ENCODE results near the gene HSBP1L1.

The HSBP1L1 gene

GRCh38 chr18:79928563-79928960, 35.9 kb upstream of the HSBP1L1 start:
- Histone ChIP-seq H2AK5ac (ENCODE audit: low read length) (no peak overlapping the region), H3K18ac (ENCODE audit: low read length) (no peak overlapping the region), H2BK120ac (ENCODE audit: low read depth, low read length) (no peak overlapping the region), H2BK15ac (replicated peaks; ENCODE audit: low read depth) (no peak overlapping the region), H3K4me1 (ENCODE audit: control insufficient read depth, low read depth, low read length) (no peaks in the 10 kb centered on the region), H2BK5ac (ENCODE audit: low read length) (no peak overlapping the region), H4K5ac (ENCODE audit: low read length) (no peak overlapping the region), H4K8ac (ENCODE audit: low read depth, low read length) (no peak overlapping the region), H3K9ac (ENCODE audit: low read length) (no peak overlapping the region), H3K56ac (ENCODE audit: low read length) (no peak overlapping the region), H3K23ac (ENCODE audit: low read length) (no peak overlapping the region), H3K4ac (ENCODE audit: low read depth, low read length) (no peak overlapping the region), H3K4me2 (ENCODE audit: low read length) (no peak overlapping the region), H3K4me3 (ENCODE audit: low read length) (no peak overlapping the region), H3K79me2 (ENCODE audit: control insufficient read depth, insufficient read depth, low read length) (no peaks in the 10 kb centered on the region), H3K36me3 (ENCODE audit: control insufficient read depth, insufficient read depth, low read length) (no peaks in the 10 kb centered on the region), H3K79me1 (ENCODE audit: low read length) (no peaks in the 10 kb centered on the region), H3K27ac (ENCODE audit: low read depth, low read length) (no peak overlapping the region), H3K27me3 (ENCODE audit: insufficient read depth, low read length, poor library complexity) (no peaks in the 10 kb centered on the region)
- WGBS (ENCODE audit: extremely low coverage, insufficient coverage, low lambda C conversion rate) = no CpG with 5 or more reads among the region's 9 CpGs
- DNase-seq = no peak

- Histone ChIP-seq H3K36me3 (ENCODE audit: control insufficient read depth, insufficient read depth, low read length) (no peaks in the 10 kb centered on the region), H2AK5ac (ENCODE audit: low read length) (no peak overlapping the region), H2BK5ac (ENCODE audit: low read length) (no peak overlapping the region), H3K56ac (ENCODE audit: low read length) (no peak overlapping the region), H4K8ac (ENCODE audit: low read depth, low read length) (no peak overlapping the region), H3K79me1 (ENCODE audit: low read length) (no peaks in the 10 kb centered on the region), H3K18ac (ENCODE audit: low read length) (no peak overlapping the region), H3K4me3 (ENCODE audit: low read length) (no peak overlapping the region), H3K79me2 (ENCODE audit: control insufficient read depth, insufficient read depth, low read length) (no peaks in the 10 kb centered on the region), H4K5ac (ENCODE audit: low read length) (no peak overlapping the region), H3K27me3 (ENCODE audit: insufficient read depth, low read length, poor library complexity) (no peaks in the 10 kb centered on the region), H2BK15ac (replicated peaks; ENCODE audit: low read depth) (no peak overlapping the region), H3K4me1 (ENCODE audit: control insufficient read depth, low read depth, low read length) (no peaks in the 10 kb centered on the region), H3K4ac (ENCODE audit: low read depth, low read length) (no peak overlapping the region), H3K23ac (ENCODE audit: low read length) (no peak overlapping the region), H3K9ac (ENCODE audit: low read length) (no peak overlapping the region), H3K27ac (ENCODE audit: low read depth, low read length) (no peak overlapping the region), H2BK120ac (ENCODE audit: low read depth, low read length) (no peak overlapping the region), H3K4me2 (ENCODE audit: low read length) (no peak overlapping the region)
- DNase-seq = no peak
- no CpG with 5 or more reads among the region's 2 CpGs for WGBS (ENCODE audit: extremely low coverage, insufficient coverage, low lambda C conversion rate)
Observed at GRCh38 chr18:79930020-79930642, 34.3 kb upstream of the HSBP1L1 start.

GRCh38 chr18:79931475-79931874, 33.0 kb upstream of the HSBP1L1 start:
- H2BK15ac ChIP-seq (replicated peaks; ENCODE audit: low read depth) = no peak overlapping the region
- no peak overlapping the region for H4K8ac ChIP-seq (ENCODE audit: low read depth, low read length)
- no peak overlapping the region for H3K27ac ChIP-seq (ENCODE audit: low read depth, low read length)
- H3K4ac ChIP-seq (ENCODE audit: low read depth, low read length) = no peak overlapping the region
- WGBS (ENCODE audit: extremely low coverage, insufficient coverage, low lambda C conversion rate) = no CpG with 5 or more reads among the region's 2 CpGs
- no peaks in the 10 kb centered on the region for H3K36me3 ChIP-seq (ENCODE audit: control insufficient read depth, insufficient read depth, low read length)
- H3K23ac ChIP-seq (ENCODE audit: low read length) = no peak overlapping the region
- H3K4me3 ChIP-seq (ENCODE audit: low read length) = no peak overlapping the region
- no peak overlapping the region for H3K18ac ChIP-seq (ENCODE audit: low read length)
- no peaks in the 10 kb centered on the region for H3K79me2 ChIP-seq (ENCODE audit: control insufficient read depth, insufficient read depth, low read length)
- H3K9ac ChIP-seq (ENCODE audit: low read length) = no peak overlapping the region
- no peak overlapping the region for H3K4me2 ChIP-seq (ENCODE audit: low read length)
- H3K4me1 ChIP-seq (ENCODE audit: control insufficient read depth, low read depth, low read length) = no peaks in the 10 kb centered on the region
- no peak for DNase-seq
- H2BK120ac ChIP-seq (ENCODE audit: low read depth, low read length) = no peak overlapping the region
- H4K5ac ChIP-seq (ENCODE audit: low read length) = no peak overlapping the region
- H3K56ac ChIP-seq (ENCODE audit: low read length) = no peak overlapping the region
- H2BK5ac ChIP-seq (ENCODE audit: low read length) = no peak overlapping the region
- no peaks in the 10 kb centered on the region for H3K79me1 ChIP-seq (ENCODE audit: low read length)
- no peak overlapping the region for H2AK5ac ChIP-seq (ENCODE audit: low read length)
- no peaks in the 10 kb centered on the region for H3K27me3 ChIP-seq (ENCODE audit: insufficient read depth, low read length, poor library complexity)

- Histone ChIP-seq H3K4me2 (ENCODE audit: low read length) (no peak overlapping the region), H4K8ac (ENCODE audit: low read depth, low read length) (no peak overlapping the region), H2BK120ac (ENCODE audit: low read depth, low read length) (no peak overlapping the region), H3K36me3 (ENCODE audit: control insufficient read depth, insufficient read depth, low read length) (no peaks in the 10 kb centered on the region), H3K27ac (ENCODE audit: low read depth, low read length) (no peak overlapping the region), H3K4me3 (ENCODE audit: low read length) (no peak overlapping the region), H3K4ac (ENCODE audit: low read depth, low read length) (no peak overlapping the region), H4K5ac (ENCODE audit: low read length) (no peak overlapping the region), H3K79me1 (ENCODE audit: low read length) (no peaks in the 10 kb centered on the region), H3K56ac (ENCODE audit: low read length) (no peak overlapping the region), H2AK5ac (ENCODE audit: low read length) (no peak overlapping the region), H3K23ac (ENCODE audit: low read length) (no peak overlapping the region), H3K4me1 (ENCODE audit: control insufficient read depth, low read depth, low read length) (no peaks in the 10 kb centered on the region), H2BK15ac (replicated peaks; ENCODE audit: low read depth) (no peak overlapping the region), H3K18ac (ENCODE audit: low read length) (no peak overlapping the region), H3K27me3 (ENCODE audit: insufficient read depth, low read length, poor library complexity) (no peaks in the 10 kb centered on the region), H3K9ac (ENCODE audit: low read length) (no peak overlapping the region), H3K79me2 (ENCODE audit: control insufficient read depth, insufficient read depth, low read length) (no peaks in the 10 kb centered on the region), H2BK5ac (ENCODE audit: low read length) (no peak overlapping the region)
- DNase-seq = no peak
- WGBS (ENCODE audit: extremely low coverage, insufficient coverage, low lambda C conversion rate) = 100% methylated on average over 1 of the region's 3 CpGs
Observed at GRCh38 chr18:79932907-79933306, 31.5 kb upstream of the HSBP1L1 start.

- H3K36me3 ChIP-seq (ENCODE audit: control insufficient read depth, insufficient read depth, low read length) = no peaks in the 10 kb centered on the region
Observed at GRCh38 chr18:79933765-79934164, 30.7 kb upstream of the HSBP1L1 start.

More at GRCh38 chr18:79933765-79934164, 30.7 kb upstream of the HSBP1L1 start:
- Histone ChIP-seq H4K8ac (ENCODE audit: low read depth, low read length) (no peak overlapping the region), H3K79me2 (ENCODE audit: control insufficient read depth, insufficient read depth, low read length) (no peaks in the 10 kb centered on the region), H3K4me2 (ENCODE audit: low read length) (no peak overlapping the region), H3K4me3 (ENCODE audit: low read length) (no peak overlapping the region), H3K79me1 (ENCODE audit: low read length) (no peaks in the 10 kb centered on the region), H2BK15ac (replicated peaks; ENCODE audit: low read depth) (no peak overlapping the region), H3K27me3 (ENCODE audit: insufficient read depth, low read length, poor library complexity) (no peaks in the 10 kb centered on the region), H3K23ac (ENCODE audit: low read length) (no peak overlapping the region), H3K9ac (ENCODE audit: low read length) (no peak overlapping the region), H3K27ac (ENCODE audit: low read depth, low read length) (no peak overlapping the region), H2BK120ac (ENCODE audit: low read depth, low read length) (no peak overlapping the region), H3K4ac (ENCODE audit: low read depth, low read length) (no peak overlapping the region), H2AK5ac (ENCODE audit: low read length) (no peak overlapping the region), H3K18ac (ENCODE audit: low read length) (no peak overlapping the region), H2BK5ac (ENCODE audit: low read length) (no peak overlapping the region), H3K56ac (ENCODE audit: low read length) (no peak overlapping the region), H3K4me1 (ENCODE audit: control insufficient read depth, low read depth, low read length) (no peaks in the 10 kb centered on the region), H4K5ac (ENCODE audit: low read length) (no peak overlapping the region)
- WGBS (ENCODE audit: extremely low coverage, insufficient coverage, low lambda C conversion rate) = no CpG with 5 or more reads among the region's 10 CpGs
- peak; percentile 69 for DNase-seq
